GM19240 (cell line): ENCODE measurements around the gene SART3.

ENCODE experiments used
- DNase-seq: peaks from one replicate; pipeline ENCODE4 v3.0.0; 2011; ENCODE audit warnings: low spot score; ENCODE audit not compliant: insufficient read length

Gene SART3

DNA sequence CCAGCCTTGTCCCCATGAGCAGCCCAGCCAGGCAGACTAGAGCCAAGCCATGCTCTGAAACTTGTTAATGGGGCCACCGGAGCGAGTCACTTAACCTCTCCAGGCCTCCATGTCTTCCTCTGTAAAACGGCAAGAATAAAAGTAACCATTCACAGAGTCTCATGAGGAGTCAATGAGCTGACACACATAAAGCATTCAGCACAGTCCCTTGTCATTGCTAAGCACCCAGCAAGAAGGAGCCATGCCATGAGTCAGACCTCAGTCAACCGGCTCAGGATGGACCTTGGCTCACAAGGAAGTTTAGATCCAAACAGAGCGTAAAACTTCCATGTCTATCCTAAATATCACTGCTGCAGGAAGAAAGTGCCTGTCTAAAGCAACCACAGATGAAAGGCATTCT lies 35.3 kb downstream of the SART3 start:
- DNase-seq: no peak

DNA sequence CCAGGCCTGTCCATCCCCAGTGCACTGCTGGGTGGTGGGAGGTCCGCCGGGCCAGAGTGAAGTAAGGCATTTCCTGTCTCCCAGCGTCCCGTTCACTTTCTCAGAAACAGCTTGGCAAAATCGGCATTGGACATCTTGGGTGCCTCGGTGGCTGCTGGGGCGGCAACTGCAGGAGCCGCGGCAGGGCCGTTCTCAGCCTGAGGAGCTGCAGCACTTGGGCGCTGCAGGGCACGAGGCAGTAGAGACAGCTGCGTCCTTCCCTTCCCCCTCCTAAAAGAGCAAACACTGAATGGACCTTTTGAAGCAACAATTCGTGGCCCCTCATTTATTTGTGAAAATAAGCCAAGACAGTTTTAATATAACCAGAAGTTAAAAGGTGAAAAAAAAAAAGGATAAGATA lies 37.6 kb downstream of the SART3 start:
- DNase-seq: no peak

GRCh38 chr12:108519558-108519957 lies 41.4 kb downstream of the SART3 start:
- DNase-seq: no peak

- DNase-seq: no peak
These were observed 42.1 kb downstream of the SART3 start for GRCh38 chr12:108518716-108519496.

GRCh38 chr12:108518101-108518715 lies 42.8 kb downstream of the SART3 start:
- no peak for DNase-seq

GRCh38 chr12:108517288-108518100 lies 43.5 kb downstream of the SART3 start:
- DNase-seq: no peak

DNA sequence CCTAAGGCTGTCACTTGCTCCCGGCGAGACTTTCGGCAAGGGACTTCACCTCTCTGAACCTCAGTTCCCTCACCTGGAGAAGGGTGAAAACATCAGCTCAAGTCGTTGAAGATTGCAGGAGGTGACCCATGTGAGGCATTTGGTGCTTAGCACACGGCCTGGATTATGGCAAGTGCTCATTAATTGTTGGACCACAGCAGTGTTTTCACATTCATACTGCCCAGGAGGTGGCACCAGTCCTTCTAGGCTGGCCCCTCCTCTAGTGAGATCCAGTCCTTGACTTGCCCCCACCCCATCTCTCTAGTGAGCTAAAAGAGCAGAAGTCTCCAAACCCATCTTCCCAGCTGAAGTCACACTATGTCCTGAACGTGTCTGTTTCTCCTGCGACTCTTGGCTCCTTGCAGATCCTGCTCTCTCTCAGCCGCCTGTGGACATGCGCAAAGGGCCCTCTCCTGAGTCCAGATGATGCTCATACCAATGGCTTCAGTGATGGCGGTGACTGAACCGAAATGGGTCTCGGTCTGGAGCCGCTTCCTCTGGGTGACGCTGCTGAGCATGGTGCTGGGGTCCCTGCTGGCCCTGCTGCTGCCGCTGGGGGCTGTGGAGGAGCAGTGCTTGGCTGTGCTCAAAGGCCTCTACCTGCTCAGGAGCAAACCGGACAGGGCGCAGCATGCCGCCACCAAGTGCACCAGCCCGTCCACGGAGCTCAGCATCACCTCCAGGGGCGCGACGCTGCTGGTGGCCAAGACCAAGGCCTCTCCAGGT lies 44.3 kb downstream of the SART3 start:
- DNase-seq: no peak

GRCh38 chr12:108515916-108516315 lies 45.1 kb downstream of the SART3 start:
- no peak for DNase-seq

DNA sequence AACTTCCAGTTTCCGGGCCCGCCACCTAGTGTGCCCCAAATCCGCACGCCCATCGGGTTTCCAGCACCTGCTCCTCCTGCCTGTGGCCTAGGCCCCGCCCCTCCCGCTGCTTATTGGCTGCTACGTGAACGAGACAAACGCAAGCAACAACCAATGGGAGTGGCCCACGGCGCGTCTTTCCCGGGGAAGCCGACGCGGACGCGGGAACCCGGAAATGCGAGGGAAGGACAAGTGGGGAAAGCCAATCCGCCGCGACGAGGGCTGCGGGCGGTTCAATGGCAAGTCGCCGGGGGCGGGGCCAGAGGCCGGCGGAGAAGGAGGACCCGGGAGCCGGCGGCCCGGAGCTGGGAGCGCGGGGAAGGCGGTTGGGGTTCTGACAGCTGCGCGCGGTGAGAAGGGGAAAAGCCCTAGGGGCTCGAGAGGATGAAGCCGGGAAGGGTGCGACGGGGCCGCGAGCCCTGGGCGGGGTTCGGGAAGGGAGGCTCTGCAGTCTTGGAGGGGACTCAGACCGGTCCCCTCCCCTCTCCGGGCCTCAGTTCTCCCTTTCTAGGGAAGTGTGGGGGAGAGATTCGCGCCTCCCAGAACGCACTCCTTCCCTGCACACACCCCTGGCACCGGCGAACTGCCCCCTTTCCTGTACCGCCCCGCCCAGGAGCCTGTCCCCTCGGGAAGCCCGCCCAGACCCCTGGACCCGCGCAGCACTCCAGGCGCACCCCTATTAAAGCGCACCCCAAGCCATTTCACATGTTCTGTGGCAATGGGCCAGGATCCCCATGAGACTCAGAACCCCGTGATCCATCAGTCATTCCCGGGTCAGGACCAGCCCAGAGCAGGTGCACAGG lies 45.8 kb downstream of the SART3 start, which contains the start of gene FICD:
Gene FICD, plus strand, starts transcription at position 305 of the 842 bp plus-strand sequence. CDS start 1,696 bp downstream, outside the sequence.
- DNase-seq: peak; percentile 86

GRCh38 chr12:108514468-108514972 lies 46.5 kb downstream of the SART3 start:
- no peak for DNase-seq

DNA sequence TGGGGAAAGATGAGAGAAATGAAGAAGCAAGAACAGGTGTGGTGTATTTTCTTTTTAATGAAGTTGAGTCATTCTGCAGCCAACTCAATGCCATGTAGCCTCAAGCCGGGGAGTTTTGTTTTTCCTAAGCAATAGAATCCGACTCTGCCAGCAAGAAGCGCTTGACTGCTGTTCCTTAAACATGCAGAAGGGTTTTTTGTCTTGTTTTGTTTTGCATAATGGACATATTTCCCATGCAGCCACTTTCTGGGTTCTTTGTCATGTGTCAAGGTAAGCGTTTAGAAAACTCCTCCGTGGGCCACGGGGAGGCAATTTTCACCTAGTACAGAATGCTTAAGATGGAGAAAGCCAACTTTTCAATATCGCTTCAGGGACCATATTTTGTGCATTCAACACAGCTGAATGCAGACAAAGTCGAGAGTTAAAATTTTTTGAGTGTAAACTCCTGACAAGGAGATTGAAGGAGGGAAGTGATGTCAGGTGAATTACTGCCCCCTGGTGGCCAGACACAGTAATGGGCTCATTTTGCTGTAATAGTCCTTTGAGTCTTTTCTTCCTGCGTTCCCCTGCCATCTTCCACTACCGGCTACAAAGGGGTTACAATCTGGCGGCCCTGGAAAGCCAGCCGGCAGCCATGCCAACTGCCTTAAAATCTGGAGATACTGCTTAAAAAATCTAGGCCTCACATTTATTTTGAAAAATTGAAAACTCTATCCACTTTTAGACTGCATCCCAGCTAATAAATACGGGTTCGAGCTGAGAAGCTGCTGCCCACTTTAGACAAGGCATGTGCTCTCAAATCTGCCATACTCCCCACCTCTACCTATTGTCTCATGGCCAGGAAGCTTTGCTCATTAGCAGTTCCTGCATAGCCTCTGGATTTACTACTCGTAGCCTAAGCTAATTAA lies 49.1 kb downstream of the SART3 start:
- no peak for DNase-seq

GRCh38 chr12:108510836-108511235 lies 50.1 kb downstream of the SART3 start:
- no peak for DNase-seq

- DNase-seq: no peak
These were observed 51.2 kb downstream of the SART3 start for GRCh38 chr12:108509806-108510205.

GRCh38 chr12:108507971-108508642 lies 52.9 kb downstream of the SART3 start:
- DNase-seq: no peak

DNA sequence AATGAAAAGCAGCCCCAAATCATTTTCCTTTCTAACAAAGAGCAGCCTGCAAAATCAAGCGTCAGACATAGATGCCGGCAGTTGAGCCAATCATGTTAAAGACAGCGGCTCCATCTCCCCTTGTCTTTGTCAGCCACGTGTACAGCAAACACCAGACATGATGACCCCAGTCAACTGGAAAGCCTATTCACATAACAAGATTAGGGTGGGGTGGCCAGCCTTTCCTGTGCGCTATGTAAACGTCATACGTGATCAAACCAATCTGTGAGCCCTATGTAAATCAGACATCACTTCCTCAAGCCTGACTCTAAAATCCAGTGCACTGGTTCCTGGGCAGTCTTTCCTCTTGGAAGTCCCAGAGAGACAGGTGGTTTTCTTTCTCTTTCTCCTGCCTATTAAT lies 55.8 kb downstream of the SART3 start:
- DNase-seq: no peak

DNA sequence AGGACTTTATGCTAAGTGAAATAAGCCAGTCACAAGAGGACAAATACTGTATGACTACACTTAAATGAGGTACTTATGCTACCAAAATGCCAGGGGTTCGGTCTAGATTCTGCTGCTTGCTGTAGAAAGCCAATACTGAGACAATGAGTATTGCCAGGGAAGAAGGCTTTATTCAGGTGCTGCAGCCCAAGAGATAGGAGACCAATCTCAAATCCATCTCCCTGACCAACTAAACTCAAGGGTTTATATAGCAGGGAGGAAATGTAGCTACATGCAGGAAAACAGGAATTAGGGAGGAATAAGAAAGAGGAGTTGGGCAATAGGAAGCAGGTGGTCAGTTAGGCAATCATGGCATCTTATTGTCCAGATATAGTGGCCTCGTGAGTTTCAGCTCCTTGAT lies 58.1 kb downstream of the SART3 start:
- DNase-seq: no peak

GRCh38 chr12:108498136-108498535 lies 62.8 kb downstream of the SART3 start:
- no peak for DNase-seq

GRCh38 chr12:108495823-108496579 lies 65.0 kb downstream of the SART3 start:
- DNase-seq: no peak
